WTC11 (cell line): ENCODE measurements around the gene SGMS1. TPM values are rescaled to one million over a fixed set of nuclear protein-coding genes. Genes with fewer than 3 reads are reported as not detected.

Experiments used
- ATAC-seq: fragments of 200-7000 bp; cut with Tn5 transposase; 2 replicates; pipeline ENCODE4 v1.10.0; 2021; ENCODE audit warnings: mild to moderate bottlenecking, moderate library complexity
- CTCF ChIA-PET: fragments of 300-600 bp; sonication (Branson Sonifier 250); formaldehyde crosslinking; loops from one replicate; lab custom pipeline; 2021; ENCODE audit warnings: antibody characterized with exemption; lab: Charles Lee
- POLR2A ChIA-PET: fragments of 350-600 bp; sonication (Branson Sonifier 250); formaldehyde crosslinking; loops from one replicate; lab custom pipeline; 2021; ENCODE audit warnings: antibody characterized with exemption; lab: Charles Lee
- DNase-seq: peaks from one replicate; pipeline ENCODE4 v3.0.0; 2021; ENCODE audit warnings: low spot score
- H3K27ac Mint-ChIP-seq: 2 replicates; pipeline ENCODE4 v1.8.0; 2021; ENCODE audit warnings: mixed read lengths
- H3K27me3 Mint-ChIP-seq: 2 replicates; pipeline ENCODE4 v1.8.0; 2021; ENCODE audit warnings: low read depth, mild to moderate bottlenecking, moderate library complexity, mixed read lengths
- H3K36me3 Mint-ChIP-seq: 2 replicates; pipeline ENCODE4 v1.8.0; 2021; ENCODE audit warnings: mixed read lengths
- H3K4me1 Mint-ChIP-seq: 2 replicates; pipeline ENCODE4 v1.8.0; 2022; ENCODE audit warnings: mixed read lengths
- H3K4me3 Mint-ChIP-seq: 2 replicates; pipeline ENCODE4 v1.8.0; 2021; ENCODE audit warnings: mild to moderate bottlenecking, moderate library complexity, mixed read lengths
- H3K9me3 Mint-ChIP-seq: 2 replicates; pipeline ENCODE4 v1.8.0; 2021; ENCODE audit warnings: mixed read lengths
- CREM ChIP-seq: sonication (generic); formaldehyde crosslinking; IDR thresholded peaks from 2 replicates; pipeline ENCODE4 v1.8.1; 2022; ENCODE audit warnings: mild to moderate bottlenecking, missing genetic modification reagents, moderate library complexity
- ESRRA ChIP-seq: sonication (generic); formaldehyde crosslinking; IDR thresholded peaks from 2 replicates; pipeline ENCODE4 v1.8.1; 2022; ENCODE audit warnings: mild to moderate bottlenecking, missing genetic modification reagents, borderline replicate concordance
- FOXP1 ChIP-seq: sonication (generic); formaldehyde crosslinking; IDR thresholded peaks from 2 replicates; pipeline ENCODE4 v1.8.0; 2022; ENCODE audit warnings: missing genetic modification reagents, mild to moderate bottlenecking, moderate library complexity, borderline replicate concordance
- GTF2I ChIP-seq: fragments of 250-450 bp; sonication (Bioruptor Pico); conservative IDR thresholded peaks from 2 replicates; pipeline ENCODE4 v1.4.0; 2021; ENCODE audit warnings: mild to moderate bottlenecking
- MXD4 ChIP-seq: fragments of 250-450 bp; sonication (Bioruptor Pico); IDR thresholded peaks from 2 replicates; pipeline ENCODE4 v1.8.0; 2021; ENCODE audit warnings: mild to moderate bottlenecking, moderate library complexity, borderline replicate concordance
- NFE2L1 ChIP-seq: sonication (generic); formaldehyde crosslinking; IDR thresholded peaks from 2 replicates; pipeline ENCODE4 v1.8.1; 2023; ENCODE audit warnings: missing genetic modification reagents
- OVOL2 ChIP-seq: fragments of 250-450 bp; sonication (Bioruptor Pico); IDR thresholded peaks from 2 replicates; pipeline ENCODE4 v1.9.0; 2021; ENCODE audit warnings: mild to moderate bottlenecking, borderline replicate concordance
- RORB ChIP-seq: fragments of 250-450 bp; sonication (Bioruptor Pico); IDR thresholded peaks from 2 replicates; pipeline ENCODE4 v1.9.0; 2021; ENCODE audit warnings: mild to moderate bottlenecking
- ZNF263 ChIP-seq: sonication (generic); formaldehyde crosslinking; IDR thresholded peaks from 2 replicates; pipeline ENCODE4 v1.8.1; 2022; ENCODE audit warnings: low read depth, mild to moderate bottlenecking, moderate library complexity, missing genetic modification reagents
- ZNF396 ChIP-seq: fragments of 250-450 bp; sonication (Bioruptor Pico); IDR thresholded peaks from 2 replicates; pipeline ENCODE4 v1.8.0; 2021; ENCODE audit warnings: mild to moderate bottlenecking, moderate library complexity, borderline replicate concordance
- ZNF671 ChIP-seq: fragments of 250-450 bp; sonication (Bioruptor Pico); IDR thresholded peaks from 2 replicates; pipeline ENCODE4 v1.8.0; 2021; ENCODE audit warnings: mild to moderate bottlenecking
- total RNA-seq: library from RNA; stranded (reverse); gene quantifications from 3 replicates; pipeline ENCODE4 v1.2.3, GENCODE V29; 2021
- TF ChIP-seq, protein P1 (sequence below): sonication (generic); formaldehyde crosslinking; IDR thresholded peaks from 2 replicates; pipeline ENCODE4 v1.8.1; 2022; ENCODE audit warnings: low read depth, missing genetic modification reagents, borderline replicate concordance
- TF ChIP-seq, protein P2 (sequence below): fragments of 250-450 bp; sonication (Bioruptor Pico); IDR thresholded peaks from 2 replicates; pipeline ENCODE4 v1.9.0; 2021; ENCODE audit warnings: mild to moderate bottlenecking
- TF ChIP-seq, protein P3 (sequence below): fragments of 250-450 bp; sonication (Bioruptor Pico); IDR thresholded peaks from 2 replicates; pipeline ENCODE4 v1.9.0; 2021; ENCODE audit warnings: mild to moderate bottlenecking, borderline replicate concordance
- TF ChIP-seq, protein P4 (sequence below): sonication (generic); formaldehyde crosslinking; IDR thresholded peaks from 2 replicates; pipeline ENCODE4 v1.8.0; 2023; ENCODE audit warnings: missing genetic modification reagents, mild to moderate bottlenecking, borderline replicate concordance
- TF ChIP-seq, protein P5 (sequence below): sonication (generic); formaldehyde crosslinking; IDR thresholded peaks from 2 replicates; pipeline ENCODE4 v1.8.1; 2022; ENCODE audit warnings: mild to moderate bottlenecking, missing genetic modification reagents, moderate library complexity, borderline replicate concordance
- TF ChIP-seq, protein P6 (sequence below): sonication (generic); formaldehyde crosslinking; IDR thresholded peaks from 2 replicates; pipeline ENCODE4 v1.8.1; 2022; ENCODE audit warnings: missing genetic modification reagents, borderline replicate concordance
- TF ChIP-seq, protein P7 (sequence below): sonication (generic); formaldehyde crosslinking; IDR thresholded peaks from 2 replicates; pipeline ENCODE4 v1.8.0; 2022; ENCODE audit warnings: mild to moderate bottlenecking, missing genetic modification reagents
- TF ChIP-seq, protein P8 (sequence below): sonication (generic); formaldehyde crosslinking; IDR thresholded peaks from 2 replicates; pipeline ENCODE4 v1.8.1; 2023; ENCODE audit warnings: mild to moderate bottlenecking, missing genetic modification reagents, moderate library complexity

Gene SGMS1
- total RNA-seq, 1 experiment from 2014 or later = 13.2 TPM

DNA sequence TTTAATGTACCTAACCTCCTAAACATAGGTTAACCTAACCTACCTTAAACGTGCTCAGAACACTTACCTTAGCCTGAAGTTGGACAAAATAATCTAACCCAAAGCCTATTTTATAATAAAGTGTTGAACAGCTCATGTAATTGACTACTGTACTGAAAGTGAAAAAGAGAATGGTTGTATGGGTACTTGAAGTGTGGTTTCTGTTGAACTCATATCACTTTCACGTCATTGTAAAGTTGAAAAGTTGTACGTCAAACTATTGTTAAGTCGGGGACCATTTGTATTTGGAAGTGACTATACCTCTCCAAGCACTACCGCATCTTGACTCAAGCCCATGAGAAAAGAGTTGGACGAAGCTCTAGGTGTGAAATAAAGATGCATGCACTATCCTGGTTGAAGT is 334.6 kb downstream of the SGMS1 start:
- no peak for TF ChIP-seq OVOL2
- TF ChIP-seq, protein P1, sequence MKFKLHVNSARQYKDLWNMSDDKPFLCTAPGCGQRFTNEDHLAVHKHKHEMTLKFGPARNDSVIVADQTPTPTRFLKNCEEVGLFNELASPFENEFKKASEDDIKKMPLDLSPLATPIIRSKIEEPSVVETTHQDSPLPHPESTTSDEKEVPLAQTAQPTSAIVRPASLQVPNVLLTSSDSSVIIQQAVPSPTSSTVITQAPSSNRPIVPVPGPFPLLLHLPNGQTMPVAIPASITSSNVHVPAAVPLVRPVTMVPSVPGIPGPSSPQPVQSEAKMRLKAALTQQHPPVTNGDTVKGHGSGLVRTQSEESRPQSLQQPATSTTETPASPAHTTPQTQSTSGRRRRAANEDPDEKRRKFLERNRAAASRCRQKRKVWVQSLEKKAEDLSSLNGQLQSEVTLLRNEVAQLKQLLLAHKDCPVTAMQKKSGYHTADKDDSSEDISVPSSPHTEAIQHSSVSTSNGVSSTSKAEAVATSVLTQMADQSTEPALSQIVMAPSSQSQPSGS = no peak
- TF ChIP-seq, protein P2, sequence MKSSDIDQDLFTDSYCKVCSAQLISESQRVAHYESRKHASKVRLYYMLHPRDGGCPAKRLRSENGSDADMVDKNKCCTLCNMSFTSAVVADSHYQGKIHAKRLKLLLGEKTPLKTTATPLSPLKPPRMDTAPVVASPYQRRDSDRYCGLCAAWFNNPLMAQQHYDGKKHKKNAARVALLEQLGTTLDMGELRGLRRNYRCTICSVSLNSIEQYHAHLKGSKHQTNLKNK (CRISPR knock-in tag) = no peak
- POLR2A ChIA-PET = no interaction called here
- ATAC-seq = no peak

DNA sequence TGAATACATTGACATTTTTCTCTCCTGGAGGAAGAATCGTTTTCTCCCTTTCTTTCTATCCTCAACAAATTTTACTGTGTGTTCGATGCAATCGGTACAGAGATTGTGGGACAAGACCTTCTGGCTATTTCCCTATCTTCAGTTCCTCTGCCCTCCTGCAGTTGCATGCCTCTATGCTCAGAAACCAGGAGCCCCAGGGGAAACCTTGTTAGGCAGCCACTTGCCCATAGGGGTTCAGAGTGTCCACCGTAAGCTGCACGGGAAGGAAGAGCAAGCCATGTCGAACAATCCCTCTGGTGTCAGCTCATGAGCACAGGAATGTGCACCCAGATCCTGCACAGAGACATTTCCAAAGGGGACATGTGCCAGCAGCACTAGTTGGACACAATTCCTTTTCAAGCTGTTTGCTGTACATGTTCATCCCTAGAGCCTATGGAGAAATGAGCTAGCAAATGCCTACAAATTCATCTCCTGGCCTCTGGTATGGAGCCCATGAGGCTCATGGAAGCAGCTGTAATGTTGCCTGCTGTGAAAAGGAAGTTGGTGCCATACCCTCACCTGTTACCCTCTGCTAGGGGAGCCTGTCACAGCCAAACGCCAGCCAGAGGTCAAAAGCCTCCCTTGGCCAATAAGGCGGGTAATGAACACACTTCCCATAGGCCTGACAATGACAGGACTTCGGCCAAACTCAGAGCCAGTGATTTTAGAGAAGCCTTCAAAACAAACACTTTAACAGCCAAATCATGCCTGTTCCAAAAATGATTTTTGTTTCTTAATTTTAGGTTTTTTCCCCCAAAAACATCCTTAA is 336.6 kb downstream of the SGMS1 start:
- no peaks in the 10 kb centered on the region for H3K4me1 Mint-ChIP-seq
- H3K27ac Mint-ChIP-seq = no peak overlapping the region
- no peaks in the 10 kb centered on the region for H3K36me3 Mint-ChIP-seq
- ChIA-PET POLR2A (no interaction called here), CTCF (interaction anchor here (1.2 kb wide), 1 partner anchor 12 kb away, joined by 3 read pairs; no protein-coding TSS in a partner anchor)
- no peak overlapping the region for H3K4me3 Mint-ChIP-seq
- no peaks in the 10 kb centered on the region for H3K27me3 Mint-ChIP-seq
- ATAC-seq (peak; percentile 57; the same call in 1 of the 2 replicates), DNase-seq (no peak)
- H3K9me3 Mint-ChIP-seq = no peaks in the 10 kb centered on the region
- TF ChIP-seq, protein P3, sequence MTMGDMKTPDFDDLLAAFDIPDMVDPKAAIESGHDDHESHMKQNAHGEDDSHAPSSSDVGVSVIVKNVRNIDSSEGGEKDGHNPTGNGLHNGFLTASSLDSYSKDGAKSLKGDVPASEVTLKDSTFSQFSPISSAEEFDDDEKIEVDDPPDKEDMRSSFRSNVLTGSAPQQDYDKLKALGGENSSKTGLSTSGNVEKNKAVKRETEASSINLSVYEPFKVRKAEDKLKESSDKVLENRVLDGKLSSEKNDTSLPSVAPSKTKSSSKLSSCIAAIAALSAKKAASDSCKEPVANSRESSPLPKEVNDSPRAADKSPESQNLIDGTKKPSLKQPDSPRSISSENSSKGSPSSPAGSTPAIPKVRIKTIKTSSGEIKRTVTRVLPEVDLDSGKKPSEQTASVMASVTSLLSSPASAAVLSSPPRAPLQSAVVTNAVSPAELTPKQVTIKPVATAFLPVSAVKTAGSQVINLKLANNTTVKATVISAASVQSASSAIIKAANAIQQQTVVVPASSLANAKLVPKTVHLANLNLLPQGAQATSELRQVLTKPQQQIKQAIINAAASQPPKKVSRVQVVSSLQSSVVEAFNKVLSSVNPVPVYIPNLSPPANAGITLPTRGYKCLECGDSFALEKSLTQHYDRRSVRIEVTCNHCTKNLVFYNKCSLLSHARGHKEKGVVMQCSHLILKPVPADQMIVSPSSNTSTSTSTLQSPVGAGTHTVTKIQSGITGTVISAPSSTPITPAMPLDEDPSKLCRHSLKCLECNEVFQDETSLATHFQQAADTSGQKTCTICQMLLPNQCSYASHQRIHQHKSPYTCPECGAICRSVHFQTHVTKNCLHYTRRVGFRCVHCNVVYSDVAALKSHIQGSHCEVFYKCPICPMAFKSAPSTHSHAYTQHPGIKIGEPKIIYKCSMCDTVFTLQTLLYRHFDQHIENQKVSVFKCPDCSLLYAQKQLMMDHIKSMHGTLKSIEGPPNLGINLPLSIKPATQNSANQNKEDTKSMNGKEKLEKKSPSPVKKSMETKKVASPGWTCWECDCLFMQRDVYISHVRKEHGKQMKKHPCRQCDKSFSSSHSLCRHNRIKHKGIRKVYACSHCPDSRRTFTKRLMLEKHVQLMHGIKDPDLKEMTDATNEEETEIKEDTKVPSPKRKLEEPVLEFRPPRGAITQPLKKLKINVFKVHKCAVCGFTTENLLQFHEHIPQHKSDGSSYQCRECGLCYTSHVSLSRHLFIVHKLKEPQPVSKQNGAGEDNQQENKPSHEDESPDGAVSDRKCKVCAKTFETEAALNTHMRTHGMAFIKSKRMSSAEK = no peak
- TF ChIP-seq ZNF263 (CRISPR knock-in tag) (no peak), CREM (no peak), ESRRA (CRISPR knock-in tag) (no peak), ZNF671 (CRISPR knock-in tag) (no peak), NFE2L1 (CRISPR knock-in tag) (no peak), RORB (no peak), GTF2I (CRISPR knock-in tag) (no peak), FOXP1 (no peak), MXD4 (no peak), ZNF396 (no peak)
- TF ChIP-seq, protein P4, sequence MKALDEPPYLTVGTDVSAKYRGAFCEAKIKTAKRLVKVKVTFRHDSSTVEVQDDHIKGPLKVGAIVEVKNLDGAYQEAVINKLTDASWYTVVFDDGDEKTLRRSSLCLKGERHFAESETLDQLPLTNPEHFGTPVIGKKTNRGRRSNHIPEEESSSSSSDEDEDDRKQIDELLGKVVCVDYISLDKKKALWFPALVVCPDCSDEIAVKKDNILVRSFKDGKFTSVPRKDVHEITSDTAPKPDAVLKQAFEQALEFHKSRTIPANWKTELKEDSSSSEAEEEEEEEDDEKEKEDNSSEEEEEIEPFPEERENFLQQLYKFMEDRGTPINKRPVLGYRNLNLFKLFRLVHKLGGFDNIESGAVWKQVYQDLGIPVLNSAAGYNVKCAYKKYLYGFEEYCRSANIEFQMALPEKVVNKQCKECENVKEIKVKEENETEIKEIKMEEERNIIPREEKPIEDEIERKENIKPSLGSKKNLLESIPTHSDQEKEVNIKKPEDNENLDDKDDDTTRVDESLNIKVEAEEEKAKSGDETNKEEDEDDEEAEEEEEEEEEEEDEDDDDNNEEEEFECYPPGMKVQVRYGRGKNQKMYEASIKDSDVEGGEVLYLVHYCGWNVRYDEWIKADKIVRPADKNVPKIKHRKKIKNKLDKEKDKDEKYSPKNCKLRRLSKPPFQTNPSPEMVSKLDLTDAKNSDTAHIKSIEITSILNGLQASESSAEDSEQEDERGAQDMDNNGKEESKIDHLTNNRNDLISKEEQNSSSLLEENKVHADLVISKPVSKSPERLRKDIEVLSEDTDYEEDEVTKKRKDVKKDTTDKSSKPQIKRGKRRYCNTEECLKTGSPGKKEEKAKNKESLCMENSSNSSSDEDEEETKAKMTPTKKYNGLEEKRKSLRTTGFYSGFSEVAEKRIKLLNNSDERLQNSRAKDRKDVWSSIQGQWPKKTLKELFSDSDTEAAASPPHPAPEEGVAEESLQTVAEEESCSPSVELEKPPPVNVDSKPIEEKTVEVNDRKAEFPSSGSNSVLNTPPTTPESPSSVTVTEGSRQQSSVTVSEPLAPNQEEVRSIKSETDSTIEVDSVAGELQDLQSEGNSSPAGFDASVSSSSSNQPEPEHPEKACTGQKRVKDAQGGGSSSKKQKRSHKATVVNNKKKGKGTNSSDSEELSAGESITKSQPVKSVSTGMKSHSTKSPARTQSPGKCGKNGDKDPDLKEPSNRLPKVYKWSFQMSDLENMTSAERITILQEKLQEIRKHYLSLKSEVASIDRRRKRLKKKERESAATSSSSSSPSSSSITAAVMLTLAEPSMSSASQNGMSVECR (CRISPR knock-in tag) = no peak
- TF ChIP-seq, protein P5, sequence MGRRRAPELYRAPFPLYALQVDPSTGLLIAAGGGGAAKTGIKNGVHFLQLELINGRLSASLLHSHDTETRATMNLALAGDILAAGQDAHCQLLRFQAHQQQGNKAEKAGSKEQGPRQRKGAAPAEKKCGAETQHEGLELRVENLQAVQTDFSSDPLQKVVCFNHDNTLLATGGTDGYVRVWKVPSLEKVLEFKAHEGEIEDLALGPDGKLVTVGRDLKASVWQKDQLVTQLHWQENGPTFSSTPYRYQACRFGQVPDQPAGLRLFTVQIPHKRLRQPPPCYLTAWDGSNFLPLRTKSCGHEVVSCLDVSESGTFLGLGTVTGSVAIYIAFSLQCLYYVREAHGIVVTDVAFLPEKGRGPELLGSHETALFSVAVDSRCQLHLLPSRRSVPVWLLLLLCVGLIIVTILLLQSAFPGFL (CRISPR knock-in tag) = no peak
- TF ChIP-seq, protein P6, sequence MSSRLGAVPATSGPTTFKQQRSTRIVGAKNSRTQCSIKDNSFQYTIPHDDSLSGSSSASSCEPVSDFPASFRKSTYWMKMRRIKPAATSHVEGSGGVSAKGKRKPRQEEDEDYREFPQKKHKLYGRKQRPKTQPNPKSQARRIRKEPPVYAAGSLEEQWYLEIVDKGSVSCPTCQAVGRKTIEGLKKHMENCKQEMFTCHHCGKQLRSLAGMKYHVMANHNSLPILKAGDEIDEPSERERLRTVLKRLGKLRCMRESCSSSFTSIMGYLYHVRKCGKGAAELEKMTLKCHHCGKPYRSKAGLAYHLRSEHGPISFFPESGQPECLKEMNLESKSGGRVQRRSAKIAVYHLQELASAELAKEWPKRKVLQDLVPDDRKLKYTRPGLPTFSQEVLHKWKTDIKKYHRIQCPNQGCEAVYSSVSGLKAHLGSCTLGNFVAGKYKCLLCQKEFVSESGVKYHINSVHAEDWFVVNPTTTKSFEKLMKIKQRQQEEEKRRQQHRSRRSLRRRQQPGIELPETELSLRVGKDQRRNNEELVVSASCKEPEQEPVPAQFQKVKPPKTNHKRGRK (CRISPR knock-in tag) = no peak
- TF ChIP-seq, protein P7, sequence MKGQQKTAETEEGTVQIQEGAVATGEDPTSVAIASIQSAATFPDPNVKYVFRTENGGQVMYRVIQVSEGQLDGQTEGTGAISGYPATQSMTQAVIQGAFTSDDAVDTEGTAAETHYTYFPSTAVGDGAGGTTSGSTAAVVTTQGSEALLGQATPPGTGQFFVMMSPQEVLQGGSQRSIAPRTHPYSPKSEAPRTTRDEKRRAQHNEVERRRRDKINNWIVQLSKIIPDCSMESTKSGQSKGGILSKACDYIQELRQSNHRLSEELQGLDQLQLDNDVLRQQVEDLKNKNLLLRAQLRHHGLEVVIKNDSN (CRISPR knock-in tag) = no peak
- TF ChIP-seq, protein P8, sequence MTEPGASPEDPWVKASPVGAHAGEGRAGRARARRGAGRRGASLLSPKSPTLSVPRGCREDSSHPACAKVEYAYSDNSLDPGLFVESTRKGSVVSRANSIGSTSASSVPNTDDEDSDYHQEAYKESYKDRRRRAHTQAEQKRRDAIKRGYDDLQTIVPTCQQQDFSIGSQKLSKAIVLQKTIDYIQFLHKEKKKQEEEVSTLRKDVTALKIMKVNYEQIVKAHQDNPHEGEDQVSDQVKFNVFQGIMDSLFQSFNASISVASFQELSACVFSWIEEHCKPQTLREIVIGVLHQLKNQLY (CRISPR knock-in tag) = no peak

More for the DNA sequence above, 334.6 kb downstream of the SGMS1 start:
- CTCF ChIA-PET = no interaction called here
- H3K27ac Mint-ChIP-seq = no peak overlapping the region
- no peaks in the 10 kb centered on the region for H3K4me1 Mint-ChIP-seq
- no peaks in the 10 kb centered on the region for H3K36me3 Mint-ChIP-seq
- H3K27me3 Mint-ChIP-seq = no peaks in the 10 kb centered on the region
- no peak overlapping the region for H3K4me3 Mint-ChIP-seq
- no peak for DNase-seq
- no peaks in the 10 kb centered on the region for H3K9me3 Mint-ChIP-seq
